H1 (cell line): ENCODE data around the gene RFC1.

Source experiments
- HDAC6 ChIP-seq: IDR thresholded peaks from one replicate; pipeline ENCODE4 v1.7.1; 2012; ENCODE audit warnings: low read depth, mild to moderate bottlenecking, inconsistent platforms, low read length, moderate library complexity
- POLR2AphosphoS5 ChIP-seq: IDR thresholded peaks from 2 replicates; pipeline ENCODE4 v1.6.1; 2011; ENCODE audit warnings: low read depth, low read length

- TF ChIP-seq POLR2AphosphoS5 (no peak), HDAC6 (no peak)
Measured at GRCh38 chr4:39390603-39391002, 24.4 kb upstream of the RFC1 start.
